ENCODE measurements around the gene CA4.

CA4 gene

DNA sequence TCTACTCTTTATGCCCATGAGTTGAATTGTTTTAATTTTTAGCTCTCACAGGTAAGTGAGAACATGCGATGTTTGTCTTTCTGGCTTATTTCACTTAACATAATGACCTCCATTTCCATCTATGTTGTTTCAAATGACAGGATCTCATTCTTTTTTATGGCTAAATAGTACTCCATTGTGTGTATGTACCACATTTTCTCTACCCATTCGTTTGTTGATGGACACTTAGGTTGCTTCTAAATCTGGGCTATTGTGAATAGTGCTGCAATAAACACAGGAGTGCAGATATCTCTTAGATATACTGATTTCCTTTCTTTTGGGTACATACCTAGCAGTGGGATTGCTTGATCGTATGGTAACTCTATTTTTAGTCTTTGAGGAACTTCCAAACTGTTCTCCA lies 19.3 kb upstream of the CA4 start:
- no peak for DNase-seq (ENCODE audit: low read depth)

DNA sequence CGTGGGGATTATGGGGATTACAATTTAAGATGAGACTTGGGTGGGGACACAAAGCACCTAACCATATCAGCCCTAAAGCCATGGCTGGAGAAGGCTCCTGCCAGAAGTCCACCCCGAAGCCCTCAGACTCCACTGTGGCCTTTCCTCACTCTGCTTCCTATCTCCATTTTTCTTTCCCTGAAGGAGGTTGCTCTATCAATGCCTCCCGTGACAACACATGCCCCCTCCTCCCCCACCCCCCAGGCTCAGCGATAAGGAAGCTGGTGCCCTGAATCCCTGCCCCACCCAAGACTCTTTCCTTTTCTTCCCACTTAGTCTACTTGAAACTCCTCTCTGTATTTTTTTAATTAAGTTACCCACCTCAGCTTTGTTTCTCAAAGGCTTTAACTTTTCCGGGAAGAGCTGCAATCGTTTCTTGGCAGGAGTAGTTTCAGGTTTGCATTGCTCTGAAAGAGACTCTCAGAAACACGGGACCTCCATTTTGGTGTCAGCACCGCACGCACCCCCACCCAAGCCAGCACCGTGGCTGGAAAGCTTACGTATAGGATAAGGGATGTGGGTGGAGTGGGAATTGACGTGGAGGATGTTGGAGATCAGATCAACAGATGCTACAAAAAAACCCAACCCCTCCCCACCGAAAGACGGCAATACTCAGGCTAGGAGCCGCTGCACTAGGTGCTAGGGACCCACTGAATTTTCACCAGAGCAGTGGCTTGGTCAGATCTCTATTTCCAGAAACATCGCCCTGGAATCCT lies 15.2 kb upstream of the CA4 start:
- DNase-seq (ENCODE audit: low read depth): no peak

DNA sequence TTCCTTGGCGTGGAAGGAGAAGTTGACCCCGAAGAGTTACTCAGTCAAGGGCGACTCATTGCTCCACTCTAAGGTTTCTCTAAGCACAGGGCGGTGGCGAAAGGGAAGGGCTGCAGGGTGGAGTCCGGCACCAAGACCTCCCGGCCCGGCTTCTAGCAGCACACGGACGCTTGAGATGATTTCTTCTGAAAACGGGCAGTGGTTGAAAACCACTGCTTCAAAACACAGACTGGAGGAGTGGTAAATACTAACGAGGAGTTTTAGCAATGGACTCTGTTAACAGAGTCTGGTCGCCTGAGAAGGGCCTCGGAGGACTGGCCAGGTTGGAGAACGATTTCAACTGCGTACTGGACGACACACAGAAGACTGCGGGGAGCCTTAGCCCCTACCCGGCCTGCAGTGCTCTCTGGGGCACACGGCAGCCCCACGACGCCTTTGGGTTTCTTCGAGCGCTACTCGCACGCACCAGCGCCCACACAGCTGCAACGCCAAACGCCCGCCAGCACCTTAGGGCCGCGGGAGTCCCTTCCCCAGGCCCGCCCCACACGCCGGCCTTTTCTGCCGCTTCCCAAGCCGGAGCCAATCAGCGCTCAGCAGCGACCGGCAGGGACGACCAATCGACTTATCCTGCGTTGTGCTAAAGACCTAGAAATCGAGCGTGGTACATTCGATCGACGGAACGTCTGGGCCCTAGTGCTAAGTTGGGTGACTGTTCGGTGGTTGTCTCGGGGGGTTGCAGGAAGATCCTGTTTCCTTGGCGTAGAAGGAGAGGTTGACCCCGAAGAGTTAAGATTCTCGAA lies 14.4 kb upstream of the CA4 start:
- DNase-seq (ENCODE audit: low read depth): peak; percentile 64

DNA sequence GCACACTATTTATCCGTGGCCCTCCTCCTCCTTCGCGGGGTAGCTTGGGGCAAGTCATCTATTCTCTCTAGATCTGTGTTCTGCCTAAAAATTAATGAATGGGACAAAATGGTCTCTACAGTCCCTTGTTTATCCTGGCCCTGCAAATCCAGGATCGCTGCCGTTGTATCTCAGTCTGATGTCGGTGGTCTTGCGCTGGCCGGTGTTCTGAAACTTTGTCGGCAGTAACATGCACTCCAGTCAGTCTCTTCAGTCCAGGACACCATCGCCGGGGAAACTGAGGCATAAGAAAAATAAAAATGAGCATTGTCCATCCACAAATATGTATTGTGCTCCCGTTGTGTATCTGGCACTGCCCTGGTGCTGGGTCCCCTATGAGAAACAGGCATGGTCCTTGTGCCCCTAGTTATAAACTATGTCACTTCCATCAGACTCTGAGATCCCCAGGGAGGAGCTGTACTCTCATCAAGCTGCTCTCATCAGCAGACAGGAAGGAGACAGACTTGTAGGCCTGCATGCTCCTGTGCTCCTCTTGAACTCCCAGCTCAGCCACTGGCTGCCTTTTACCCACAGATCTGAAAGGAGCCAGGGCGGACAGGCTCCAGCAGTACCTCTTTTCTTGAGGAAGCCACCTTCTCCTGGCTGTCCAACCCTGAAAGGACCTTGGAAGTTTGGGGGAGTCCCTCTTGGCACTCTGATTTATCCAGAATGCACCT lies 13.7 kb upstream of the CA4 start:
- no peak for DNase-seq (ENCODE audit: low read depth)

DNA sequence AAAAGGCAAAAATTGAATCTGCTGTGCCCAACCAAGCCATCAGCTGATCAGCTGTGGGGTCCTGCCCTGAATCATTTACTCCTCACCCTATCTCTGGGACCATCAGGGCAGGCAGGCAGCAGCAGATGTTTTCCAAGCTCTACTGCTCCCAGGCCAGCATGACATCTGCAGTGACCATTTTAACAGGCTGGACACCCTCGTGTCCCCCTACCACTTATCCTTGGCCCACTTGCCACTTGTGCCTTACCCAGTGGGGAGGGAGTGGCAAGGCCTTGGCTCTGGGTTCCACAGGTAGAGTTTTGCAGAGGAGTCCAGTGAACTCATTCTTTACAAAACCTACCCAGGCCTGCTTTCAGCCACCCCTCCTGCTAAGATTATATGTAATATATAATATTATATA lies 12.0 kb upstream of the CA4 start:
- no peak for DNase-seq (ENCODE audit: low read depth)

DNA sequence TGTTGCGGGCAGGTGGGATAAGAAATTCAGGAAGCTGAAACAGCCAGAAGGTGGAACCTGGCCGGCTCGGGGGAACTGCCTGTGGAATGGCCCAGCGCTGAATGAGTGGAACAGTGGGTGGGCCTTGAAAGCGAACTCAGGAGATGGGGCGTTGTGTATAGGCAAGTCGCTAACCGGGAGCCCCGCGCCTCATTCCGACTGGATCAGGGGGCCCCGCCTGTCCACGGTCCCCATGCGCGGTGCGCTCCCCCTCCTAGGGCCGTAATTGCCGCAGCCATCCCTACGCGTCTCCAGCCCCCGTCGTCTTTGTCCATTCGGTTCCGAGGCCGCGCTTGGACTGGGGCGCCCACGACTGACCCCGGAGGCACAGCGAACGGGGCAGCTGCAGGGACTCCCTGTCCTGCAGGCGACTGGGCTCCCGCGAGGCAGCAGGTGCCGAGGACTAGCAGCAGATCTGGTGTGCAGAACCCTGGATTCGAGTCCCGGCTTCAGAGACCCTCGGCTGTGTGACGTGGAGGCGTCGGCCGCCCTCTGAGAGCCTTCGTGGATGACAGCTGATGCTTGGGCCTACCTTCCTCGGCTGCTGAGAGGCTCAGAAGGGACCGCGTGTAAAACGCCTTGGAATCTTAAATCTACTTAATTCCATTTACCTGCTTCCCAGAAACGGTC lies 10.9 kb upstream of the CA4 start:
- no peak for DNase-seq (ENCODE audit: low read depth)

DNA sequence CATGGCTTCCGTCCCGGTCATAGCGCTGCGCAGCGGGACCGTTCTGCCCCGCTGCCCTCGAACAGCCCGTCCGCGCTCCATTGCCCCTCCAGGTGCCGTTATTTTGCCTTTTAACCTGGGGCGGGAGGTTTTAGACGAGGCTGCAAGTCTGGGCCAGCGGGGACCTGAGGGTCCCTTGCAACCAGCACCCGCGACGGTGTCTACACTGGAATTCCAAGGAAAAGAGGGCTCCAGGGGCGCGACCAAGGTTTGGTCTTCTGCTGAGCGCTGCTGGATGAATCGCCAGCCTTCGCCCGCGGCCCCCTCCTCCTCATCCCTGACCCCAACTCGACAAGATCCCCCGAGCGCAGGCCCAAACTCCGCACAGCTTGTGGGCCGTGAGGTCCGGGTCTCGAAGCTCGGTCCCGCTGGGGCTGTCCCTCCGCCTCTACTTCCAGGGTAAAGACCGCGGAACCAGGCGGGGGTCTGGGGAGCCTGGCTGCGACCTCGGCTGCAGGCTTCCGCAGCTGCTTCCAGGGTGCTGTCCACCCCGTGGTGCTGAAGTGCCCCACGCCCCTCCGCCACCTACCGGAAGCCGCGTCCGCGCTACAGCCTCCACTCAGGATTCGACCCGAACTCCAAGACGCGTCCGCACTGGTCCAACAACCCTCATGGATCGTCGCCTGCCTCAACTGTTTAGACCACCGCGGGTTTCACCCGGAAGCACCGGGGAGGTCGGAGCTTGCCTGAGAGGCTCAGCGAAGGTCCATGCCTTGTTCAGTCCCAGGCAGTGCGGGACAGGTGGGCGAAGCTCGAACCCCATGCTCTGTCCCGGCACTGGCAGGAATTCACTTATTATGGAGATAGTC lies 10.1 kb upstream of the CA4 start:
- DNase-seq (ENCODE audit: low read depth): peak; percentile 55

DNA sequence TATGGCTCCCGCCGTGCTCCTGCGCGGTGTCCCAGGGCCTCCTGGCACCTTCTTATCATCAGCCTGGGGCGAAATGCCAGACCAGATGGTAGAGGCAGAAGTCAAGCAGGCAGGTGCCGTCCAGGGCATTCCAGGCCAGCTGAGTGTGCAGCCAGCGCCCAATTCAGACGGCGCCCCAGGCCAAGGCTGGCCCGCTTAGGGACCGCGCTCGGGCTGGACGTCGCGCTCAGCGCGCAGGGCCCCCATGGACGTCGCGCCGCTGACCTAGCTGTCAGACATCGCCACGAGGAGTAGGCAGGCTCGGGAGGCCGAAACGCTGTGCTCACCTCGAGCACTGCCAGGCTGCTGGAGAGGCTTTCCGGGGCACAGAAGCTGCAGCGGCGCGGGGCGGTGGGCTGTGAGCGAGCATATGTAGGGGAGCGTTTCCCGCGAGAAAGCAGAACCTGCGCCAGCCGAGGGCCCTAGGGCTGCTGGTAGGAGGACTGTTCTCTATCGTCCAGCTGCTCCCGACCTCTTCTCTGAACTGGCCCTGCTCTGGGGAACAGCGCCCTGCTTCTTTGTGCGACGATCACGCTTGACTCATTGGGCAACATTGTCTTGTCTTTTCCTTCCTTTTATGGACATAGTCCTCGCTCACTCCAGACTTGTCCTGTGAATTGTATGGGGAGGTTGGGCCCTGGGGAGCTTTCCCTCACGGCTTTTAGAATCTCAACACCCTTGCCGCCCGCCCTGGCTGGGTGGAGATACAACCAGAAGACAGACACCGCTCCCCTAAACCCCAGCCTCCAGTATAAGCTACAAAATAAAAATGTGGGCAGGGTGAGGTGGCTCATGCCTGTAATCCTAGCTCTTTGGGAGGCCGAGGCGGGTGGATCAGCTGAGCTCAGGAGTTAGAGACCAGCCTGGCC lies 8.4 kb upstream of the CA4 start:
- no peak for DNase-seq (ENCODE audit: low read depth)

DNA sequence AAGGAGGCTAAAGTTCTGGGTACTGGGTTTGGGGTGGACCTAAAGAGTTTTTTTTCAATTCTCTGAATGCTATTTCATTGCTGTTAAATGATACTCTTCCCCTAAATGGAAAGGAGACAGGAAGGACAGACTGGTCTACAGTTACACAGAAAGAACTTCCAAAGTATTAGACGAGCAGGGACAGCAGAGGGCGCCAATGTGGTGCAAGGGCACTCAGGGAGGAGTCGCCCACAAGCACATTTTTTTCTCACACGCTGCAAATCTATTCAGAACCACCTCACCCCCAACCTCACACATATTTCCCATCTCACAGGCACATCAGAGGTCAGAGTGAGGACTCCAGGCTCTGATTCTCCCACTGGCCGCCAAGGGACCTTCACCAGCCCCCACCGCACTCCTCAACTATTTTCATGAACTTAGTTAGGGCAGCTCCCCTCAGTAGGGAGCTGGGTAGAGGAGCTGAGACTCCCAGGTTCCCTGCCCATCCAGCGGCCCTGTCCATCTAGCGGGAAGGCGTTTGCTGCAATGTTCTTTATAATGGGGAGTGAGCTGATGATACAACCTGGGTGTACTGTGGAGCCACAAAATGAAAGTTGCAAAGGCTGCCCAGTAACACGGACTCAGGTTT lies 6.8 kb upstream of the CA4 start:
- DNase-seq (ENCODE audit: low read depth): peak; percentile 62

DNA sequence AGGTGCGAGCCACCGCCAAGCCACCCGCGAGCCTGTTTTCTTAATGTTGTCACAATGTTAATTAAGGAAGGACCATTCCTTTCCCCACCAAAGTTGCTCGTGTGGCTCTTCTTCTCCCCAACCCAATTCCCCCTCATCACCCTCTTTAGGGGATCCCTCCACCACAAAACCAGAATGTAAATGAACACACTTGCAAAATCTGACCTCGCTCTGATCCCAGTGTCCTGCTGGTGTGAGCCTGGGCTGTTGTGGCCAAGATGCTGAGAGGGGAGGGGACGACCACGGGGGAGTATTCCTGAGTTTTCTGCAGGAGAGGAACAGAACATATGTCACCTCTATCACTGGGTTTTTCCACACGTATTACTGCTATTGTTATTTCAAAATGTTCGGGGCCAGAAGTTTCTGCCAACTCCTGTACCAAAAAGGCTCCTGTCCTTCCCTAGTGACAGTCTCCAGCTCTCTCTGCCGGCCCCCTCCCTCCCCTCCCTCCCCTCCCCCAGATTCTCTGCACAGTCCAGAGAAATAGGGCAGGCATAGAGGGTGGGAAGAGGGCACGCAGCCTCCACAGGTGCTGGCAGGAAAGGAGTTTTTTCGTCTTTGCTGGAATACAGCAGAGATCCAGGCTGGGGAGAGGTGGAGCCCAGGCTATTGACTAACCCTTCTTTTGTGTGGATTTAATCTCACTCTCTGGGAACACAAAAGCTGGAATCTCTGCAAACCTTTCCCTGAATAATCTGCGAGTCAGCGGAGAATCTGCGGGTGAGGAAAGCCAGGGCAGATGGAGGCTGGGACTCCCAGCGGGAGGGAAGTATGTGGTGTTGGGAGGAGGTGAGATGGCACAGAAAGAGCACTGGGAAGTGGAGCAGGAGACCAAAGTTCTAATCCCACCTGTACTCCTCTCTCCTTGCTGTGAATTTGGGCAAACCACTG lies 4.5 kb upstream of the CA4 start:
- DNase-seq (ENCODE audit: low read depth): no peak

DNA sequence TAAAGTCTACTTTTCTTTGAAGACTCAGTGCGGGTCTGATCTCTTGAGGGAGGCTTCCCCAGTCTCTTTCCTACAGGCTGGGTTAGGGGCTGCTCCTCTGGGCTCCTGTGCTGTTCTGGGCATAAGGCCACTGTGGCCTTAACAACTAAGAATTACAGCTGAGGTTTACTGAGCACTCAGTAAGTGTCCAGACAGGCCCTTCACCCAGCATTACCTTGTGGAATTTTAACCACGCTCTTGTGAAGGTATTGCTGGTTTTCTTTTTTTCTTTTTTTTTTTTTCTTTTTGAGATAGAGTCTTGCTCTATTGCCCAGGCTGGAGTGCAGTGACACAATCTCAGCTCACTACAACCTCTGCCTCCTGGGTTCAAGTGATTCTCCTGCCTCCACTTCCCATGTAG lies 3.6 kb upstream of the CA4 start:
- DNase-seq (ENCODE audit: low read depth): no peak

DNA sequence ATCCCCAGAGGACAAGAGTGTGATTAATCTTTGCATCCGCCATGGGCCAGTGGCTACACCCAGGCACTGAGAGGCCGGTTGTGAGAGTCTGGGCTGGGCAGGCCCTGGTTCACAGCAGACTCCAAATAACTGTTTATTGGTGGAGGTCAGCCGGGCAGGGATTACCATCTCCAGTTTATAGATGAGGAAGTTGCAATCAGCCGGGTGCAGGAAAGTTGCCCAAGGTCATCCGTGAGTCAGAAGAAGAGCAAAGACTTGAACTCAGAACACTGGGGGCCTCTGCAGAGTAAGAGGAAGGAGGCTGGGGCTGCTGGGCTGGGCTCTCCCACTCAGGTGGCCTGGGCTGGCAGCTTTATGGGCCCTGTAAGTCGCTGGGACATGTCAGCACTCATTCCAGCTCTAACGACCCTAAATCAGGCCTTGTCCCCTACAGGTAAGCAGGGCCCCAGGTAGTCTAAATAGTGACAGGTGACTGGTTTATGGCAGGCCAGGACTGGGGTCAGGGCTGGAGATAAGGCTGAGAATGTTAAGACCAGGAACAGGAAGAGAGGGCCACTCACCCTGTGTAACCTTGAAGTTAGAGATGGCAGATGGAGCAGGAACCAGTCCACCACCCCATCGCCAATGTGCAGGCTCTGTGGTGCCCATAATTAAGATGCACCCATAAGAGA lies 2.1 kb upstream of the CA4 start:
- no peak for DNase-seq (ENCODE audit: low read depth)

DNA sequence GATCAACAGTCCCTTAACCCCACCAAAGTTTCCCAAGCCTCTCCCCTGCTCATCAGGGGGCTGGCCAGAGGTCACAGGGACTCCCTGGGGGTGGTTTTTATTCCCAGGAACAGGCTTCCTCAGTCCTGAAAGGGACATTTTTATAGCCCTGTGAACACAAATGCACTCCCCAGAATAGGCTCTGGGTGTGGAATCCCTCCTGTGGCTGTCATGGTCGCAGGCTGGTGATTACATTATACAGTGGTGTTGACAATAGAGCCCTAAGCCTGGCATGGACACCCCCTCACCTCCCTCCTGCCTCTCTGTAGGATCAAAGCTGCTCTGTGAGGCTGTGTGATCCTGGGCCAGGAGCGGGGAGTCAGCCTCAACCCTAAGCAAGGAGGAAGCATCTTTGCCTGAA lies 1.4 kb upstream of the CA4 start:
- no peak for DNase-seq (ENCODE audit: low read depth)

DNA sequence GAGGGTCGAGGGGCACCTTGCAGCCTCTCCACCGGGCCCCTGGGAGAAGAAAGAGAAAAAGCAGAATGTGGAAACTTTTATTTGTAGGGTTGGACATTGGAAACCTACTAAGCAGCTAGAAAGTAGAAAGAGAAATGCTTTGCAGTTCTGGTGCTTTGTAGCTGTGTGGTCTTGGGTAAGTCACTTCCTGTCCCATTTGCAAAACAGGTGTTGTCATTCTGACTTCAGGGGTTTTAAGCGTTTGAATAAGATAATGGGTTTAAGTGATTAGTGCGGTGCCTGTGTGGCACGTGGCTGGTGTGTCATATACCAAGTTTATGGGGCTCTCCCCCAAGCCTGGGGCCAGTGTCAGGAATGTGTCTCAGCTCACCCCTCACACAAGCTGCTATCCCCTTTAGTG lies 1.6 kb downstream of the CA4 start:
- DNase-seq (ENCODE audit: low read depth): no peak

DNA sequence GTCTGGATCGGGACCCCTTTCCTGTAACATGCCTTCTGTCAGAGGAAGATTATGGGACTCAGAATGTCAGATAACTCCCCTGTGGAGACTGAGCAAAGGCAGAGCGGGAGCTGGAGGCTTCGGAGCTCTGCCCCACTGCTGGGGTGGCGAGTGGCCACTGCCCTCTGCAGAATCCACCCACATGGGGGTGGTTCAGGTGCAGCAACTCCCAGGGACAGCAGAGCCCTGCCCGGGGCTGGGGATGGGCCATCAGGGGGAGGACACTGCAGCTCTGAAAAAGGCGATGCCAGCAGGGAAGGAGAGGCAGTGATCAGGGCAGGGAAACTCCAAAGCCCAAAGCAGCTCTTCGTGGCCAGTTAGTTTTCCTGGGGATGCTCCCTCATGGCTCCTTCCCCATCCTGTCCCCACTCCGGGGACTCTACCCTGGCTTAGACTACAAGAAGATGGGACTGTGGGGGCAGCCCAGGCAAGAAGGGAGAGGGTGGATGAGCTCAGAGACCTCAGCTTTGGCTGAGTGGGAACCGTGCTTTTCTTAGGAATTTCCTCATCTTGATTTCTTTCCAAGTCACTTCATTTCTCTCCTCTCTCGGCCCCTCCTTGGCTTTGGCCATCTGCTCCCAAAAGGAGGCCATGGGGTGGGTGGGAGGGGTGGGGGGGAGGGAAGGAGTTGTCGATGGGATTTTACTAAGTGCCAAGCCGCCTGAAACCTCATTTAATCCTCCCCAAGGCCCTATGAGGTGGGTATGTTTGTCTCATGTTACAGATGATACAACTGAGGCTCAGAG lies 4.0 kb downstream of the CA4 start:
- no peak for DNase-seq (ENCODE audit: low read depth)

DNA sequence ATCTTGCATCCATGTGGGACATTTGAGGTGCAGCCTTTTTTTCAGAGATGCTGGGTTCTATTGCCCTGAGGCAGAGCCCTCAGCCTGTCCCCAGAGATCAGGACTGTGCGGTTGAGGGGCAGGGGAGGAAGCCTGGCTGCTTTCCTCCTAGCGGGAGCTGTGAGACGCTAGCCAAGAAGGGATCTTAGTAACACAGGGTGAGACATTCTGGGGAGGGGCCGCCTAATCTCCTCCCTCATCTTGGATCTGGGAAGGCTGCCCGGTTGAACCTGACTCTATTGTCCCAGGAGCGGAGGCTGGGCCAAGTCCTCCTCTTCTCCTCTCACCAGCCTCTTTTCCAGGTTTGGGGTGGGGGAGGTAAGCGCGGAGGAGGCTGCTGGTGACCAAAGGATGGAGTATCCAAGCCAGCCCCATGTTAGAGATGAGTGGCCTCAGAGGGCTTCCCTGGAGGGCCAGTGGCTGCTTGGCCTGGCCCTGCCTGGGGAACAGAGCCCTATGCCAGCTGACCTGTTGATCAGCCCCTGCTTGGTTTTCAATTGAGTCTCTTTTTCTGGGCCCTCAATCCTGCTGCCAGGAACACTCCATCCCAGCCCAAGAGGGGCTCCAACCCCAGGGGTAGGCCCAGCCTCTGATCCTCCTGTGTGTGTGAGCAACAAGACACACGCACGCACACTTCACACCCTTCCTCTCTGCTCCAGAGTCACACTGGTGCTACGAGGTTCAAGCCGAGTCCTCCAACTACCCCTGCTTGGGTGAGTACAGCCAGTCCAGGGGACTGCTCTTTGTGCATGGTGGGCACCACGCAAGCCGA lies 5.0 kb downstream of the CA4 start:
- no peak for DNase-seq (ENCODE audit: low read depth)

DNA sequence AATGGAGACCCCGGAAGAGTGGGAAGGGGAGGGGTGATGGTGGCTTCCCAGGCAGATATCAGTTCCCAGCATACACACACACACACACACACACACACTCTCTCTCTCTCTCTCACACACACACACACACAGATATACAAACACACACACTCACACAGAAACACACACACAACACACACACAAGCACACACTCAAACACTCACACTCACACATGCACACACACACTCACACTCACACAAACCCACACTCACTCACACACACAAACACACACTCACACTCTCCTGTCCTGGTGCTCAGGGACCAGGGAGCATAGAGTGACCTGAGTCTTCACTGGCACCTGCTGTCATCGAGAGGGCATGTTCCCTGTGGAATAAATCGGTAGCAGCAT lies 5.6 kb downstream of the CA4 start:
- no peak for DNase-seq (ENCODE audit: low read depth)
